ENCODE results near the gene MYOZ1. TPM values are rescaled to one million over a fixed set of nuclear protein-coding genes. Genes with fewer than 3 reads are reported as not detected.
A peak's percentile ranks its signal among the peaks of the same experiment; 100 is the strongest.
"Not testable (repeated sequence)": the region's sequence is repeated elsewhere in the genome, so short reads cannot be mapped to it uniquely, and the experiment has no call there.

The MYOZ1 gene
- total and polyA plus RNA-seq, 2 of the 4 experiments (the other 2 are of a cell fraction): 0.18 to 0.29 TPM

- H3K79me1 ChIP-seq (ENCODE audit: low read depth in 1 of 2, low read length in 2 of 2); H3K27me3 ChIP-seq (ENCODE audit: control insufficient read depth, insufficient read depth, low read length); H3K14ac ChIP-seq (replicated peaks; ENCODE audit: low read depth, low read length); H3K56ac ChIP-seq (ENCODE audit: extremely low read depth, insufficient read depth, low read length); H3K9ac ChIP-seq (ENCODE audit: low read depth, low read length); POLR2A ChIA-PET (ENCODE audit: unreplicated experiment); H2AFZ ChIP-seq (replicated peaks; ENCODE audit: low read length, poor library complexity); intact Hi-C loops (cut with micrococcal nuclease); H3K9me1 ChIP-seq (ENCODE audit: insufficient read depth, low read length); H3K4me2 ChIP-seq (ENCODE audit: low read depth, low read length); dilution Hi-C loops (cut with HindIII; ENCODE audit: low sequenced_read_pairs, unreplicated experiment); BruUV-seq (replicated peaks); H3K23ac ChIP-seq (ENCODE audit: low read depth, low read length); H2AK9ac ChIP-seq (replicated peaks; ENCODE audit: low read depth, low read length, poor library complexity); H3K4me1 ChIP-seq (ENCODE audit: control insufficient read depth, insufficient read depth, low read length); H4K20me1 ChIP-seq (ENCODE audit: insufficient read depth, low read length); in situ Hi-C loops (cut with MboI; ENCODE audit: low sequenced_read_pairs); ATAC-seq (ENCODE audit: low read depth); H3K4me3 ChIP-seq (ENCODE audit: insufficient read depth, low read depth, low read length); H2BK15ac ChIP-seq (ENCODE audit: low read depth, low read length); H3K9me3 ChIP-seq (ENCODE audit: control insufficient read depth, insufficient read depth, low read length); H3K18ac ChIP-seq (ENCODE audit: low read depth, low read length); DNase-seq; H3K36me3 ChIP-seq (ENCODE audit: control insufficient read depth, insufficient read depth, low read length); CTCF ChIA-PET; H4K5ac ChIP-seq (ENCODE audit: low read depth, low read length): not testable (repeated sequence)
- peak overlapping the region; percentile 16; the same call in 1 of the 2 replicates for H3K27ac ChIP-seq (ENCODE audit: insufficient read depth, low read length)
- peak overlapping the region; percentile 72; the same call in 1 of the 2 replicates for H4K91ac ChIP-seq (ENCODE audit: insufficient read depth, low read depth, low read length)
- H3K4ac ChIP-seq (ENCODE audit: low read depth, low read length): peak overlapping the region; percentile 65
- peak overlapping the region; percentile 62 for H2BK5ac ChIP-seq (ENCODE audit: low read depth, low read length, poor library complexity, severe bottlenecking)
- 0 out of 4 replicates have a peak overlapping the region, but pooled peaks of 1 of the 2 experiments have one; percentile 42 for H4K8ac ChIP-seq (ENCODE audit: low read depth in 2 of 2, low read length in 2 of 2)
- H2BK20ac ChIP-seq (ENCODE audit: low read depth, low read length): 0 out of 2 replicates have a peak overlapping the region, but pooled peaks have one; percentile 24
- 100% methylated on average over 1 of the region's 3 CpGs; no CpG with 5 or more reads in 1 of the 2 experiments for WGBS, 2 experiments (ENCODE audit: extremely low coverage in 2 of 2, insufficient read length in 1 of 2)
- peak overlapping the region; percentile 67 for H2AK5ac ChIP-seq (ENCODE audit: low read depth, low read length)
- H2BK120ac ChIP-seq (ENCODE audit: low read depth, low read length): peak overlapping the region; percentile 64; the same call in 1 of the 2 replicates
Measured at GRCh38 chr10:73665581-73665980, 24.3 kb upstream of the MYOZ1 start.

GRCh38 chr10:73664156-73665040 is 23.1 kb upstream of the MYOZ1 start:
- H3K4me1 ChIP-seq (ENCODE audit: control insufficient read depth, insufficient read depth, low read length); H3K79me1 ChIP-seq (ENCODE audit: low read depth in 1 of 2, low read length in 2 of 2); H2BK20ac ChIP-seq (ENCODE audit: low read depth, low read length); H3K18ac ChIP-seq (ENCODE audit: low read depth, low read length); POLR2A ChIA-PET (ENCODE audit: unreplicated experiment); H2BK5ac ChIP-seq (ENCODE audit: low read depth, low read length, poor library complexity, severe bottlenecking); in situ Hi-C loops (cut with MboI; ENCODE audit: low sequenced_read_pairs); H3K23ac ChIP-seq (ENCODE audit: low read depth, low read length); CTCF ChIA-PET; H3K9ac ChIP-seq (ENCODE audit: low read depth, low read length); intact Hi-C loops (cut with micrococcal nuclease); H3K36me3 ChIP-seq (ENCODE audit: control insufficient read depth, insufficient read depth, low read length); H4K8ac ChIP-seq (ENCODE audit: low read depth in 2 of 2, low read length in 2 of 2); H3K9me3 ChIP-seq (ENCODE audit: control insufficient read depth, insufficient read depth, low read length); BruUV-seq (replicated peaks); H2AK9ac ChIP-seq (replicated peaks; ENCODE audit: low read depth, low read length, poor library complexity); H4K20me1 ChIP-seq (ENCODE audit: insufficient read depth, low read length); H3K9me1 ChIP-seq (ENCODE audit: insufficient read depth, low read length); H3K4me2 ChIP-seq (ENCODE audit: low read depth, low read length); ATAC-seq (ENCODE audit: low read depth); dilution Hi-C loops (cut with HindIII; ENCODE audit: low sequenced_read_pairs, unreplicated experiment); DNase-seq; H2AFZ ChIP-seq (replicated peaks; ENCODE audit: low read length, poor library complexity); H3K4me3 ChIP-seq (ENCODE audit: insufficient read depth, low read depth, low read length); H3K14ac ChIP-seq (replicated peaks; ENCODE audit: low read depth, low read length); H4K5ac ChIP-seq (ENCODE audit: low read depth, low read length); H3K27ac ChIP-seq (ENCODE audit: insufficient read depth, low read length); H3K56ac ChIP-seq (ENCODE audit: extremely low read depth, insufficient read depth, low read length); H3K27me3 ChIP-seq (ENCODE audit: control insufficient read depth, insufficient read depth, low read length); H4K91ac ChIP-seq (ENCODE audit: insufficient read depth, low read depth, low read length): not testable (repeated sequence)
- peak overlapping the region; percentile 82 for H2AK5ac ChIP-seq (ENCODE audit: low read depth, low read length)
- no CpG with 5 or more reads among the region's 13 CpGs for whole genome bisulfite sequencing, 2 experiments (ENCODE audit: extremely low coverage in 2 of 2, insufficient read length in 1 of 2)
- 0 out of 3 replicates have a peak overlapping the region, but pooled peaks have one; percentile 53 for H2BK15ac ChIP-seq (ENCODE audit: low read depth, low read length)
- H2BK120ac ChIP-seq (ENCODE audit: low read depth, low read length): 0 out of 2 replicates have a peak overlapping the region, but pooled peaks have one; percentile 48
- H3K4ac ChIP-seq (ENCODE audit: low read depth, low read length): peak overlapping the region; percentile 50

All from IMR-90 (cell line).